HG02763 (cell line): ENCODE results near the gene PDLIM7.

Experiments
- ATAC-seq: cut with Tn5 transposase; IDR thresholded peaks from one replicate; pipeline ENCODE4 v1.9.1; 2021; ENCODE audit warnings: mild to moderate bottlenecking, moderate library complexity; ENCODE audit not compliant: unreplicated experiment

PDLIM7 gene

GRCh38 chr5:177446200-177447065 is 51.0 kb downstream of the PDLIM7 start, which contains the start of gene PRR7:
PRR7 (plus strand) TSS chr5:177446814; CDS start chr5:177455068, 8,254 bp downstream.
- peak; percentile 52 for ATAC-seq

GRCh38 chr5:177445917-177446199 is 51.5 kb downstream of the PDLIM7 start:
- no peak for ATAC-seq

- no peak for ATAC-seq
Measured at GRCh38 chr5:177445052-177445916, 52.1 kb downstream of the PDLIM7 start.

- ATAC-seq: no peak
Measured at GRCh38 chr5:177444106-177445051, 53.0 kb downstream of the PDLIM7 start.

- no peak for ATAC-seq
Measured at GRCh38 chr5:177443144-177443983, 54.0 kb downstream of the PDLIM7 start.

- ATAC-seq: no peak
Measured at GRCh38 chr5:177442066-177442826, 55.2 kb downstream of the PDLIM7 start.

GRCh38 chr5:177440990-177441780 is 56.2 kb downstream of the PDLIM7 start:
- no peak for ATAC-seq

- no peak for ATAC-seq
Measured at GRCh38 chr5:177440211-177440989, 57.0 kb downstream of the PDLIM7 start.

GRCh38 chr5:177439518-177440053 is 57.8 kb downstream of the PDLIM7 start:
- ATAC-seq: no peak

GRCh38 chr5:177438468-177438867 is 58.9 kb downstream of the PDLIM7 start:
- no peak for ATAC-seq

GRCh38 chr5:177437623-177438022 is 59.8 kb downstream of the PDLIM7 start:
- ATAC-seq: no peak

GRCh38 chr5:177435847-177436536 is 61.4 kb downstream of the PDLIM7 start:
- no peak for ATAC-seq

- no peak for ATAC-seq
Measured at GRCh38 chr5:177434942-177435738, 62.3 kb downstream of the PDLIM7 start.

GRCh38 chr5:177434437-177434836 is 63.0 kb downstream of the PDLIM7 start:
- no peak for ATAC-seq

- no peak for ATAC-seq
Measured at GRCh38 chr5:177433658-177434217, 63.7 kb downstream of the PDLIM7 start.
